GM23338 (cell line): ENCODE measurements around the gene ZFHX3. TPM values are rescaled to one million over a fixed set of nuclear protein-coding genes. Genes with fewer than 3 reads are reported as not detected.

Experiments
- ATAC-seq: fragments of 200-7000 bp; cut with Tn5 transposase; 3 replicates; pipeline ENCODE4 v1.9.1; 2020
- DNase-seq: peaks from one replicate; pipeline ENCODE4 v3.0.0-alpha.2; 2015; ENCODE audit warnings: low spot score
- H2AFZ ChIP-seq: fragments of 200-600 bp; sonication (generic); 2 replicates; pipeline ENCODE4 v1.8.0; 2016; ENCODE audit warnings: antibody characterized with exemption, mild to moderate bottlenecking, moderate library complexity
- H3F3A ChIP-seq: fragments of 200-600 bp; sonication (generic); replicated peaks from 2 replicates; pipeline ENCODE4 v1.8.0; 2017; ENCODE audit warnings: antibody characterized with exemption, mixed run types, low read depth
- H3K27ac ChIP-seq: fragments of 200-600 bp; sonication (generic); 2 replicates; pipeline ENCODE4 v1.6.1; 2016; ENCODE audit warnings: low read depth
- H3K27me3 ChIP-seq: fragments of 200-600 bp; sonication (generic); 2 replicates; pipeline ENCODE4 v1.8.0; 2016; ENCODE audit warnings: mild to moderate bottlenecking, mixed run types, moderate library complexity; ENCODE audit not compliant: insufficient read depth
- H3K36me3 ChIP-seq: fragments of 200-600 bp; sonication (generic); 2 replicates; pipeline ENCODE4 v1.8.0; 2016; ENCODE audit warnings: mild to moderate bottlenecking; ENCODE audit not compliant: insufficient read depth
- H3K4me1 ChIP-seq: fragments of 200-600 bp; sonication (generic); 2 replicates; pipeline ENCODE4 v1.8.0; 2016; ENCODE audit warnings: mild to moderate bottlenecking, moderate library complexity; ENCODE audit not compliant: insufficient read depth
- H3K4me2 ChIP-seq: fragments of 200-600 bp; sonication (generic); 2 replicates; pipeline ENCODE4 v1.7.1; 2017; ENCODE audit warnings: mixed run types
- H3K4me3 ChIP-seq: fragments of 200-600 bp; sonication (generic); 2 replicates; pipeline ENCODE4 v1.6.1; 2016; ENCODE audit warnings: mixed run types
- H3K79me2 ChIP-seq: fragments of 200-600 bp; sonication (generic); replicated peaks from 2 replicates; pipeline ENCODE4 v1.8.0; 2017; ENCODE audit warnings: mild to moderate bottlenecking; ENCODE audit not compliant: insufficient read depth
- H3K9me2 ChIP-seq: fragments of 200-600 bp; sonication (generic); 2 replicates; pipeline ENCODE4 v1.8.0; 2017; ENCODE audit not compliant: insufficient read depth
- H4K20me1 ChIP-seq: fragments of 200-600 bp; sonication (generic); replicated peaks from 2 replicates; pipeline ENCODE4 v1.8.0; 2017; ENCODE audit warnings: mild to moderate bottlenecking; ENCODE audit not compliant: insufficient read depth
- H3K27ac Mint-ChIP-seq: 2 replicates; pipeline ENCODE4 v1.8.0; 2020; ENCODE audit warnings: inconsistent platforms, mild to moderate bottlenecking, moderate library complexity, mixed read lengths
- H3K27me3 Mint-ChIP-seq: 3 replicates; pipeline ENCODE4 v1.8.0; 2022; ENCODE audit warnings: low read depth, mild to moderate bottlenecking, moderate library complexity, mixed read lengths, inconsistent platforms; ENCODE audit not compliant: insufficient read depth, poor library complexity
- H3K36me3 Mint-ChIP-seq: 3 replicates; pipeline ENCODE4 v1.8.0; 2021; ENCODE audit warnings: low read depth, mild to moderate bottlenecking, inconsistent platforms, moderate library complexity, mixed read lengths
- H3K4me1 Mint-ChIP-seq: 3 replicates; pipeline ENCODE4 v1.8.0; 2020; ENCODE audit warnings: mild to moderate bottlenecking, inconsistent platforms, mixed read lengths
- H3K4me3 Mint-ChIP-seq: 3 replicates; pipeline ENCODE4 v1.8.0; 2021; ENCODE audit warnings: moderate library complexity, mild to moderate bottlenecking, inconsistent platforms, mixed read lengths
- H3K9me3 Mint-ChIP-seq: 3 replicates; pipeline ENCODE4 v1.8.0; 2020; ENCODE audit warnings: moderate library complexity, mild to moderate bottlenecking, inconsistent platforms, mixed read lengths
- CREB1 ChIP-seq: fragments of 250-450 bp; sonication (Bioruptor Pico); IDR thresholded peaks from 2 replicates; pipeline ENCODE4 v1.5.0; 2020; ENCODE audit warnings: low read depth, mild to moderate bottlenecking, moderate library complexity
- CTCF ChIP-seq, 2 experiments: fragments of 200-600 bp in 1 of 2; sonication (generic) in 1 of 2; conservative IDR thresholded peaks; 2 replicates each; pipeline versions ENCODE4 v1.5.1 to v1.6.1; 2016 to 2017; ENCODE audit warnings: antibody characterized with exemption in 2 of 2, low read depth in 2 of 2, mild to moderate bottlenecking in 2 of 2, moderate library complexity in 1 of 2
- ETS1 ChIP-seq: IDR thresholded peaks from 2 replicates; pipeline ENCODE4 v1.6.1; 2016; ENCODE audit warnings: antibody characterized with exemption
- EZH2 ChIP-seq: fragments of 200-600 bp; sonication (generic); IDR thresholded peaks from one replicate; pipeline ENCODE4 v1.8.0; 2017; ENCODE audit warnings: antibody characterized with exemption, mild to moderate bottlenecking, low read depth; ENCODE audit not compliant: unreplicated experiment
- EZH2phosphoT487 ChIP-seq: fragments of 200-600 bp; sonication (generic); IDR thresholded peaks from one replicate; pipeline ENCODE4 v1.8.1; 2018; ENCODE audit warnings: antibody characterized with exemption; ENCODE audit not compliant: unreplicated experiment
- JUNB ChIP-seq: IDR thresholded peaks from one replicate; pipeline ENCODE4 v1.6.1; 2016; ENCODE audit warnings: antibody characterized with exemption; ENCODE audit not compliant: unreplicated experiment
- NANOG ChIP-seq: IDR thresholded peaks from 2 replicates; pipeline ENCODE4 v1.6.1; 2016; ENCODE audit warnings: antibody characterized with exemption, borderline replicate concordance
- POLR2AphosphoS5 ChIP-seq: IDR thresholded peaks from 2 replicates; pipeline ENCODE4 v1.6.1; 2016; ENCODE audit warnings: antibody characterized with exemption, low read depth
- REST ChIP-seq: IDR thresholded peaks from one replicate; pipeline ENCODE4 v1.6.1; 2018; ENCODE audit warnings: antibody characterized with exemption; ENCODE audit not compliant: unreplicated experiment
- ZNF114 ChIP-seq: fragments of 250-450 bp; sonication (Bioruptor Pico); IDR thresholded peaks from 2 replicates; pipeline ENCODE4 v1.5.0; 2020; ENCODE audit warnings: mild to moderate bottlenecking, moderate library complexity
- ZNF331 ChIP-seq: fragments of 250-450 bp; sonication (Bioruptor Pico); IDR thresholded peaks from 2 replicates; pipeline ENCODE4 v1.5.0; 2020; ENCODE audit warnings: low read depth, mild to moderate bottlenecking, moderate library complexity
- ZNF462 ChIP-seq: fragments of 250-450 bp; sonication (Bioruptor Pico); IDR thresholded peaks from 2 replicates; pipeline ENCODE4 v1.5.0; 2020; ENCODE audit warnings: mild to moderate bottlenecking, moderate library complexity
- polyA plus RNA-seq: library from polyadenylated mRNA; unstranded; fragments of >200 nt; fragmentation: Nextera tagmentation; extraction: Ambion mirVana; gene quantifications from 2 replicates; pipeline ENCODE4 v1.2.1, GENCODE V29; 2016
- total RNA-seq: library from RNA; depleted of rRNA; stranded (reverse); fragments of >200 nt; shearing (Covaris generic); gene quantifications from 2 replicates; pipeline ENCODE4 v1.2.3, GENCODE V29; 2014

ZFHX3 gene
- total and polyA plus RNA-seq, 2 experiments from 2014 or later, result 1.0 to 1.5 TPM

- TF ChIP-seq ZNF462 (CRISPR knock-in tag), result no peak
- TF ChIP-seq EZH2, result no peak
Measured at GRCh38 chr16:72975809-72976437, 72.0 kb downstream of the ZFHX3 start (continued).

- Histone ChIP-seq H3K79me2 (no peaks in the 10 kb centered on the region), H3K9me2 (peaks cover 16% of the 10 kb centered on the region; the same call in 1 of the 2 replicates), H2AFZ (no peak overlapping the region), H3K4me3 (no peak overlapping the region), H4K20me1 (no peaks in the 10 kb centered on the region), H3K36me3 (no peaks in the 10 kb centered on the region), H3K27ac (no peak overlapping the region), H3K27me3 (no peaks in the 10 kb centered on the region), H3F3A (no peaks in the 10 kb centered on the region), H3K4me1 (no peaks in the 10 kb centered on the region), H3K4me2 (no peak overlapping the region)
- Mint-ChIP-seq H3K36me3 (no peaks in the 10 kb centered on the region), H3K27ac (no peak overlapping the region), H3K9me3 (no peaks in the 10 kb centered on the region; the same call in 2 of the 3 replicates), H3K27me3 (peaks cover 4% of the 10 kb centered on the region), H3K4me1 (peaks cover 2% of the 10 kb centered on the region; the same call in 1 of the 3 replicates), H3K4me3 (no peak overlapping the region)
- ATAC-seq, result no peak
- DNase-seq, result no peak
- no peak for TF ChIP-seq JUNB
- no peak for TF ChIP-seq EZH2
- no peak for TF ChIP-seq ZNF331 (CRISPR knock-in tag)
- no peak for TF ChIP-seq ETS1
- TF ChIP-seq POLR2AphosphoS5, result no peak
- TF ChIP-seq ZNF114 (CRISPR knock-in tag), result no peak
- no peak for TF ChIP-seq CREB1 (CRISPR knock-in tag)
- TF ChIP-seq EZH2phosphoT487, result no peak
- no peak for TF ChIP-seq CTCF (conservative IDR thresholded peaks at IDR 0.05; ENCODE audit: low read depth in 2 of 2)
- no peak for TF ChIP-seq REST
- TF ChIP-seq NANOG, result no peak
Measured at GRCh38 chr16:72974142-72974769, 73.7 kb downstream of the ZFHX3 start.
